GM12874 (cell line): ENCODE data around the gene BIRC3.

Source experiments
- TF ChIP-seq, protein P1 (sequence below): IDR thresholded peaks from 2 replicates; pipeline ENCODE4 v1.5.1; 2011; ENCODE audit warnings: low read depth, mild to moderate bottlenecking, control low read depth, low read length, moderate library complexity; ENCODE audit not compliant: insufficient read depth

Gene BIRC3

DNA sequence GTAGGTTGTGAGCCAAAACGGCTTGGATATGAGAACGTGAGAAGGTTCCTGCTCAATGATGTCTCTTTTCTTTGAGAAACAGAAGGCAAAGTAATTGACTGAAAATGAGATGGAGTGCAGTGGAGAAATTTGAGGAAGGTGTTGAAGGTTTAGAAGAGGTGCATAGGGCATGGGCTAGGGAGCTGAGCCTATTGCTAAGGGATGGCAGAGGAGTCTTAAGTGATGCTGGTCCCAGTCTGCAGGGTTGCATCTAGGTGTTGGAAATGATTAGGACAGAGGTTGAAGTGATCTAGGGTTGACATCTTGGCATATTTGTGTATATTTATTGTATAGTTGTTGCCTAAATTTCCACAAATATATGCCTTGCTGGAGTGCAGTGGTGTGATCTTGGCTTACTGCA, 2.3 kb downstream of the BIRC3 start:
- TF ChIP-seq, protein P1, sequence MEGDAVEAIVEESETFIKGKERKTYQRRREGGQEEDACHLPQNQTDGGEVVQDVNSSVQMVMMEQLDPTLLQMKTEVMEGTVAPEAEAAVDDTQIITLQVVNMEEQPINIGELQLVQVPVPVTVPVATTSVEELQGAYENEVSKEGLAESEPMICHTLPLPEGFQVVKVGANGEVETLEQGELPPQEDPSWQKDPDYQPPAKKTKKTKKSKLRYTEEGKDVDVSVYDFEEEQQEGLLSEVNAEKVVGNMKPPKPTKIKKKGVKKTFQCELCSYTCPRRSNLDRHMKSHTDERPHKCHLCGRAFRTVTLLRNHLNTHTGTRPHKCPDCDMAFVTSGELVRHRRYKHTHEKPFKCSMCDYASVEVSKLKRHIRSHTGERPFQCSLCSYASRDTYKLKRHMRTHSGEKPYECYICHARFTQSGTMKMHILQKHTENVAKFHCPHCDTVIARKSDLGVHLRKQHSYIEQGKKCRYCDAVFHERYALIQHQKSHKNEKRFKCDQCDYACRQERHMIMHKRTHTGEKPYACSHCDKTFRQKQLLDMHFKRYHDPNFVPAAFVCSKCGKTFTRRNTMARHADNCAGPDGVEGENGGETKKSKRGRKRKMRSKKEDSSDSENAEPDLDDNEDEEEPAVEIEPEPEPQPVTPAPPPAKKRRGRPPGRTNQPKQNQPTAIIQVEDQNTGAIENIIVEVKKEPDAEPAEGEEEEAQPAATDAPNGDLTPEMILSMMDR: no peak

DNA sequence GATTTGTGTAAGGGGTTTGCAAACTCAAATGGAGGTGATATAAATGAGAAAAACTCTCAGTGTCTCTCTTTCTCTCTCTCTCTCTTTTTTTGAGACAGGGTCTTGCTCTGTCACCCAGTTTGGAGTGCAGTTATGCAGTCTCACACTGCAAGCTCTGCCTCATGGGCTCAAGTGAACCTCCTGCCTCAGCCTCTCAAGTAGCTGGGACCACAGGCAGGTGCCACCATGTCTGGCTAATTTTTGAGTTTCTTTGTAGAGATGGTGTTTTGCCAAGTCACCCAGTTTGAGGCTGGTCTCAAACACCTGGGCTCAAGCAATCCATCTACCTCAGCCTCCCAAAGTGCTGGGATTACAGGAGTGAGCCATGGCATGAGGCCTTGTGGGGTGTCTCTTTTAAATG, 2.9 kb downstream of the BIRC3 start:
- TF ChIP-seq, protein P1: no peak

DNA sequence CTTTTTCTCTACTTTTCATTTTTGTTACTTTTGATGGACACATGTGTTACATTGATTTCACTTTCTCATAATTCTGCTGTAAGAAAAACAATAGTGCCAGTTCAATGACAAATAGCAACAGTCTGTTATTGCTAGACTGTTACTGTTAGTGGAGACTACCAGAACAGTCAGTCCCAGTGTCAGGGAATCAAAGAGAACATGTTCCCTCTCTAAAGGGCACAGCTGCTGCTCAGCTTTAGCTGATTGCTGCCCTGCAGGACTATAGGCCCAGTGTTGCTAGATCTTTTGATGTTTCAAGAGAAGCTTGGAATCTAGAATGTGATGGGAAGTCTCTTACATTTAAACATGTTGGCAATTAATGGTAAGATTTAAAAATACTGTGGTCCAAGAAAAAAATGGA, 3.4 kb downstream of the BIRC3 start:
- TF ChIP-seq, protein P1: no peak

DNA sequence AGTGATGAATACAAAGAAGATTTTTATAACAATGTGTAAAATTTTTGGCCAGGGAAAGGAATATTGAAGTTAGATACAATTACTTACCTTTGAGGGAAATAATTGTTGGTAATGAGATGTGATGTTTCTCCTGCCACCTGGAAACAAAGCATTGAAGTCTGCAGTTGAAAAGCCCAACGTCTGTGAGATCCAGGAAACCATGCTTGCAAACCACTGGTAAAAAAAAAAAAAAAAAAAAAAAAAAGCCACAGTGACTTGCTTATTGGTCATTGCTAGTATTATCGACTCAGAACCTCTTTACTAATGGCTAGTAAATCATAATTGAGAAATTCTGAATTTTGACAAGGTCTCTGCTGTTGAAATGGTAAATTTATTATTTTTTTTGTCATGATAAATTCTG, 5.3 kb downstream of the BIRC3 start:
- TF ChIP-seq, protein P1: no peak

DNA sequence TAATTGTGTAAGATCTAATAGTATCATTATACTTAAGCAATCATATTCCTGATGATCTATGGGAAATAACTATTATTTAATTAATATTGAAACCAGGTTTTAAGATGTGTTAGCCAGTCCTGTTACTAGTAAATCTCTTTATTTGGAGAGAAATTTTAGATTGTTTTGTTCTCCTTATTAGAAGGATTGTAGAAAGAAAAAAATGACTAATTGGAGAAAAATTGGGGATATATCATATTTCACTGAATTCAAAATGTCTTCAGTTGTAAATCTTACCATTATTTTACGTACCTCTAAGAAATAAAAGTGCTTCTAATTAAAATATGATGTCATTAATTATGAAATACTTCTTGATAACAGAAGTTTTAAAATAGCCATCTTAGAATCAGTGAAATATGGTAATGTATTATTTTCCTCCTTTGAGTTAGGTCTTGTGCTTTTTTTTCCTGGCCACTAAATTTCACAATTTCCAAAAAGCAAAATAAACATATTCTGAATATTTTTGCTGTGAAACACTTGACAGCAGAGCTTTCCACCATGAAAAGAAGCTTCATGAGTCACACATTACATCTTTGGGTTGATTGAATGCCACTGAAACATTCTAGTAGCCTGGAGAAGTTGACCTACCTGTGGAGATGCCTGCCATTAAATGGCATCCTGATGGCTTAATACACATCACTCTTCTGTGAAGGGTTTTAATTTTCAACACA, 6.4 kb downstream of the BIRC3 start:
- TF ChIP-seq, protein P1: no peak

DNA sequence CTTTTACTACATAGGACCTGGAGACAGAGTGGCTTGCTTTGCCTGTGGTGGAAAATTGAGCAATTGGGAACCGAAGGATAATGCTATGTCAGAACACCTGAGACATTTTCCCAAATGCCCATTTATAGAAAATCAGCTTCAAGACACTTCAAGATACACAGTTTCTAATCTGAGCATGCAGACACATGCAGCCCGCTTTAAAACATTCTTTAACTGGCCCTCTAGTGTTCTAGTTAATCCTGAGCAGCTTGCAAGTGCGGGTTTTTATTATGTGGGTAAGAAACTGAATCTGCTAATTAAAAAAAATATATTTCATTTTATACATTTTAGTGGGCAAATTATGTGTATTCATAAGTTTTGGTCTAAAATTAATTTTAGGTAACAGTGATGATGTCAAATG, 7.8 kb downstream of the BIRC3 start:
- TF ChIP-seq, protein P1: no peak

DNA sequence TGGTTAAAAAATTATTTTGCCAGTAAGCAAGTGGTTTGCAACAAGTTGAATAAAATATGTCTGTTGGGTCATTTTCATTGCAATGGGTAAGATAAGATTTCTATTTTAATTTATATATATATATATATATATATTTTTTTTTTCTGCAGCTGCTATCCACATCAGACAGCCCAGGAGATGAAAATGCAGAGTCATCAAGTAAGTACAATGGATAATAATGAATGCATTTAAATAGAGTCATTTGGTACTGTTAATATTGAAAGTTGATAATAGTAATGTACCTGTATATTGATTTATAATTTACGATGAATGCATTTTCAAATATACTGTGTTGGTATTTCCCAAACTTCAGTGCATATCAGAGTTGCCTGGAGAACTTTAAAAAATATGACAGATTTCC, 11.5 kb downstream of the BIRC3 start:
- TF ChIP-seq, protein P1: no peak
